Stimulated activated CD4-positive, alpha-beta T cell treated with anti-CD3 and anti-CD28 coated beads, TNF-alpha, amount 100 ng/mL, for 4 hours (primary cell): ENCODE results near the gene FOXN4.

Experiments used
- DNase-seq, 3 experiments: peaks; one replicate each; pipeline ENCODE4 v3.0.0-alpha.2; 2020; ENCODE audit warnings: low read depth in 3 of 3

Gene FOXN4

DNA sequence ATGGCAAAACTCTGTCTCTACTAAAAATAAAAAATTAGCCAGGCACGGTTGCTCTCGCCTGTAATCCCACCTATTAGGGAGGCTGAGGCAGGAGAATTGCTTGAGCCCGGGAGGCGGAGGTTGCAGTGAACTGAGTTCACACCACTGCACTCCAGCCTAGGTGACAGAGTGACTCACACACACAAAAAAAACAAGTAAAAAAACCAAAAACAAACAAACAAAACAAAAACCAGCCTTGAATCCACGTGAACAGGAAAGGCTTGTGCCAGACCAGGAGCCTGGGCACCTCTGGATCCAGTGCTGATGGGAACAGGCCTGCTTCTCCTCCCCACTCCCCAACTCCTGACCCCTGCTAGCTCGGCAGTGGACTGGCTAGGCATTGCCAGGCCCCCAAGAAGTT, 3.5 kb downstream of the FOXN4 start:
- DNase-seq: no peak

DNA sequence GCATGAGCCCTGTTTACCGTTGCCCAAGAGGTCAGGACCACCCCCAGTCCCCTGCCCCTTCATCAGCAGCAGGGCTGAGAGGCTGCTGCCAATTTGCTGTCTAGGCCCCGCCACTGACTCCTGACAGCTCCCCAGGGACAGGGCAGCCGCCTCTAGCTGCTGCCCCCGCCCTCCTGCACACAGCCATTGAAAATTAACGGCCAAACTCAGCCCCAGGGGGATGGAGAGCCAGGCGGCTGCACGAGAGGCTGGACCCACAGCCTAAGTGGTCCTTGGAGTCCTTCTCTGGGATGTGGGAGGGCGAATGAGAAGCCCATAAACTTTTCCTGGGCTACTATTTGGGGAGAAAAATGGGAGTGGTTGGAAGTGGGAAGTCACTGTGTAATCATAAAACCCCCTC, 4.6 kb downstream of the FOXN4 start:
- DNase-seq: no peak

DNA sequence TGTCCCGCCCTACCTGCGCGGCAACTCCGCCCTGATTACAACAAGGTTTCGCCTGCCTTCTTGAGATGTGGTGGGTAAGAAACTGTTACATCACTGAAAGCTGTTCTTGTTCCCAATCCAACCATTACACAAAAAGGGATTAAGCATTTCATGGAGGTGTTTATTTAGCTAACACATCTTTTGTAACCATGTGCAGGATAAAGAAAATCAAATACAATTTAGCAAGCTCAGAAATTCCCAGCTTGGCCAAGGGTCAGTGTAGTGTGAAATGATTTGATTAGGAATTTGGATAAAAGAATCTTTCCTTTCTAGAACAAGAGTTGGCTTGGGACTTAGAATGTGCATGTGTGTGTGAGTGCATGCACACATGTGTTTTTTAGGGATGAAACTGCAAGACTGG, 6.3 kb downstream of the FOXN4 start:
- no peak for DNase-seq

DNA sequence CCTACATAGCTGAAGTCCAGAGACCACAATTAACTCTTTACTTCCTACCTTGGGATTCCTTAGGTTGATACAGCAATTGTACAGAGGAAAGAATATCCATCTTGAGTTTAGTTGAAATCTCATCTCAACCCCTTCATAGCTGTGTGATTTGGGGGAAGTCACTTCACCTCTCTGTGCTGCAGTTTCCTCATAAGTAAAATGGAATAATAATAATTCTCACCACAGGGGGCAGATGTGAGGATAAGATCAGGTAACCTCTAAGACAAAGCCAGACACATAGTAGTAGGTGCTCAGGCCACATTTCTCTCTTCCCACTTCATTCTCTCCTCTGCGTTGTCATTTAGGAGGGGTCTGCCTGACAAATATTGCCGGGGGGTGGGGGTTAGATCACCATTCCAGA, 6.7 kb downstream of the FOXN4 start:
- no peak for DNase-seq

DNA sequence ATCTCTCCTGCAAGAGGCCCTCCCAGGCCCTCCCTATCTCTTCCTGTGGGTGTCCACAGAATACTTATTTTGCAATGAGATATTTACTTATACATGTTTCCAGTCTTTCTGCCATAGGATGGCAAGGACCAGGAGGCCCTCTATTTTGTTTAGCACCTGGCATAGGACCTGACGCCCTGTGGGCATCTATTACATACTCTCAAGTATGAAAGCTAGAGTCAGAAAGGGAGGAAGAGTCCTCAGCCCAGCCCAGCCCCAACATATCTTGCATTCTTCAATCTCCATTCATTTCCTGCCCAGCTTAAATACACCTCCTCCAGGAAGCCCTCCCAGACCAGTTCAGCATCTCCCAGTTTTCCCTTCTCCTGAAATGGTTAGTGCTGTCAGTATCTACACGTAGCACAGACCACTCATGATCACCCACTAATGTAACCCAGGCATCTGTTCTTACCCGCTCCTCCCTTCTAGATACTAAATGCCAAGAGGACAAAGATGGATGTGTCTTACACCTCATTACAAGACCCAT, 7.4 kb downstream of the FOXN4 start:
- DNase-seq: no peak

DNA sequence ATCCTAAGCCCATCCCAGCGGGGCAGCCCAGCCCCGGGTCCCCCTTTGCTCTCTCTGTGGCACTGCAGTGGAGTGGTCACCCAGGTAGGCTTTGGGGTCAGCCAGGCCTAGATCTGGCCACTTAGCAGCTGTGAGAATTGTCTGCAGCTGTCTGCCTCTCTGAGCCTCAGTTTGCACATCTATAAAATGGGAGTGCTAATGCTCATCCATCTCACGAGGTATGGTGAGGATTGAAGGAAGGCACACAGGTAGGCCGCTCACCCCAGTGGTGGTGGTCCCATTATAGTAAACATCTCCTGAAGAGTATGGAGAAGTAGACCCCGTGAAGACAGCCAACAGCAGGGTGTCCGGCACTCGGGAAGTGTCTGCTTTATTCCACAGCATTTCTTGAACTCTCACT, 9.2 kb downstream of the FOXN4 start:
- DNase-seq: no peak

DNA sequence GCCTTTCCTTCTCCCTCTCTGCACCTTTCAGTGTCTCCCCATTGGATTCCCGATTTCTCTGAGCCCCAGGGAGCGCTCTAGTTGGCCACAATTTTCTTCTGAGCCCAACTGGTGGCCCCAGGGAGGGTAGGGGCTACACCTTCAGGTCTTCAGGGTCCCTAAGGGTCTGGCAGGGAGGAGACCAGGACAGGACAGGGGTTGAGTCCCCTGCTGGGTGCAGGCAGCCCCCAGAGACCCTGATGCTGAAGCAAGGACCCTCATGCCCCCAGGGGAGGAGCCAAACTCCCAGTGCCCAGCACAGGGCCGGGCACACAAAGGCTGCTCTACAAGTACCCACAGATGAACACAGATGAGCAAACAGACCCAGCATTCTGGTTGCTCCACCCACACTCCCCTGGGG, 12.7 kb downstream of the FOXN4 start:
- DNase-seq: no peak

DNA sequence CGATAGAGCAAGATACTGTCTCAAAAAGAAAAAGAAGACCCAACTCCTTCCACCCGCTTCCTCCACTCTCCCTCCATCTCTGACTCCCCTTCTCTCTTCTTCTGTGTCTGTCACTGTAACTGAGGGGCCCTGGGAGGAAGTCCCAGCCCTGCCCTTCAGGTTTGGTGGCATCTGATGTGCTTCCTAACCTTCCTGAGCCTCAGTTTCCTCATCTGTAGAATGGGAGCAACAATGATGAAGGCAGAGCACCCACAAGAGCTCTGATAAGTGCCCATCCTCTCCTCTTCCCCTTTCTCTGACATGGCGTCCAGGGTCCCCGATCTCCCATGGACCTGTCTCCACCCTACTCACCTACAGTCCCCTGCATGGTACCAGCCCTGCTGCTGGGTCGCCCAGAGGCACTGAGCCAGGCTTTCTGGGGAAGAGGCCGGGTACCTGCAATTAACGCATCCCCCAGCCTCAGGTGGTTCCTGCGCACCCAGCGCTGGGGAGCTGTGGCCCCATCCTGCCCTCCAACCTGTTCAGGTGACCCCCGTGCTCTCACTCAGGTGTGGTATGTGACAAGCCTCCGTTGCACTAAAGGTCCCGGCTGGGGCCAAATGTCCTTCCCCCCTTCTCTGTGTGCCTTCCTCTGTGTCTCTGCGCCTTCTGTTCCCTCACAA, 13.2 kb downstream of the FOXN4 start:
- no peak for DNase-seq

DNA sequence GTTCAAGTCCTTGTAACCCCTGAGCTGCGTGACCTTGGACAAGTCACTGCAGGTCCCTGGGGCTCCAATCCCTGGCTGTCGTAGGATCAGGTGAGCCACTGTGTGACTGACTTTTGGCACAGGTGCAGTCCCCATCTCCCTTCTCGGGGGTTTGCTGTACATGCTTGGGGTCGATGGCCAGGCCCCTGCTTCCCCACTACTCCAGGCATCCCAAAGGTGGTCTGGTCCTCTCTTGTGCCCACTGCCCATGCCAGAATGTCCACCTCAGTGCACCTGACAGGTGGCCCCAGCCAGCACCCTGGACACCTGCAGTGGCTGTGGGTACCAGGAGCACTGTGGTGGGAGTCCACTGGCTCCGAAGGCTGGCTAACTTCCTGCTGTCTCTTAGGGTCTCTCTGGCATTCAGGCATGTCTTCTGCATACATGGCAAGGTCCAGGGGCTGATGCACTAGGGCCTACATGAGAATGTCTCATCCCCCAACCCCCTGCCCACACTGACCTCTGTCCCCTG, 14.7 kb downstream of the FOXN4 start:
- DNase-seq: no peak

DNA sequence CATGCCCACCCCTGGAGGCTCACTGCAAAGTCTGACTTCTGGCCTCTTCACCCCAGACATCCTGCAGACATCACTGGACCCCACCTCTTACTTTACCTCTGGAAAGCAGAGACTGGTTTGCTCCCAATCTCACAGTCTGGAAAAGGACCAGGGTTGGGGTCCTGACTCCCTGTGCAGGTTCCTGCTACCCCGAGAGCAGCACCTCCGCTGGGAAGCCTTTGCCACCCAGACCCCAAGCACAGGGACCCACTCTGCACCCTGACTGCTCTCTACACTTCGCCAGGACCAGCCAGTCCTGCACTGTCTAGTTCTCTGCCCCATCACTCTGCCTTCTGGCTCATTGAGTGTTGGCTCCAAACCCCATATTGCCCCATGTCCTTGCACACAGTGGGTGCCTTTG, 16.0 kb downstream of the FOXN4 start:
- no peak for DNase-seq

DNA sequence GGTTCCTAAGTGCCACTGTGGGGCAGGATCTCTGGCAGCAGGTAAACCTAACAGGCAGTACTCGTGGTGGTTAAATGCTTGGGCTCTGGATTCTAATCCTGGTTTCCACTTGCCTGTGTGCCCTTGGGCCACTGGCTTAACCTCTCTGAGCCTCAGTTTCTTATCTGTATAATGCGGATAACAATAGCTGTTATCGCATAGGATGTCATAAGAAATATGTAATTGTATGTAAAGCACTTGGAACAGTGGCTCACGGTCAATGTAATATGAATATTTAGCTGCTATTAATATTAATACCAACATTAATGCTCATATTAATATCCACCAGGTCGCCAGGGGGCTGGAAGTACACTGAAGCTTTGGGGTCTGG, 16.8 kb downstream of the FOXN4 start:
- no peak for DNase-seq

DNA sequence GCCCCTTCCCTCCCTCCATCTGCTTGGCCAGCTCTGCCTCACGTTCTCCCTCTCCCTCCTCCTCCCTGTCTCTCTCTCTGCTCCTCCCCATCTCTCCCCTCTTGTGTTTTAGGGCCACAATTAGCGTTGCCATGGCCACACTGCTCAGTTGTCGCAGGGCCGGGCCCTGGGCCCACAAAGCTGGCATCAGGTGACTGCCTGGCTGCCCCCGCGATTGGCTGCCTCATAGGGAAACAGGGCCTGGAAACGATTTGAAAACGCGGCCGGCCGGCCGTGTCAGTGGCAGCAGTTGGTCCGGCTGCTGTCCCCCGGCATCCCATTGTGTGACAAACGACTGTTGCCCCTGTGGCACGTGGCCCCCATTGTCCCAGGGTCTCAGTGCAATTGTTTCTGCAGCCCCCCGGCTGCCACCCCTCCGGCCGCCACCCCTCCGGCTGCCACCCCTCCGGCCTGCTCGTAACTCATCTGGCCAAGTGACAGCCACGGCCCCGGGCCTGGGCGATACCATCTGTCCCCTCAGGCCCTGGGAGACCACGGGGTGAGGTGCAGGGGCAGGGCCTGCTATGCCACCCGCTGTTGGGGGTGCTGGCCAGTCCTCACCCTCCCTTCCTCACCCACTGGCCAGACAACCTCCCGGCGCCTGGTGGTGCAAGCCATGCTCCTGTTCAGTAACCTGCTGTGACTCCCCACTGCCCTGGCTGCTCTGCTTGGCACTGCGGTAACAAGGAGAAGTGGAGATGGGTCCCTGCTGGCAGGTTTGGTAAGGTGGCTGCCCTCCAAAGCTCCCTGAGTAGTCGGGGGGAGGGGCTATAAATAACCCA, 17.4 kb downstream of the FOXN4 start:
- DNase-seq: no peak

DNA sequence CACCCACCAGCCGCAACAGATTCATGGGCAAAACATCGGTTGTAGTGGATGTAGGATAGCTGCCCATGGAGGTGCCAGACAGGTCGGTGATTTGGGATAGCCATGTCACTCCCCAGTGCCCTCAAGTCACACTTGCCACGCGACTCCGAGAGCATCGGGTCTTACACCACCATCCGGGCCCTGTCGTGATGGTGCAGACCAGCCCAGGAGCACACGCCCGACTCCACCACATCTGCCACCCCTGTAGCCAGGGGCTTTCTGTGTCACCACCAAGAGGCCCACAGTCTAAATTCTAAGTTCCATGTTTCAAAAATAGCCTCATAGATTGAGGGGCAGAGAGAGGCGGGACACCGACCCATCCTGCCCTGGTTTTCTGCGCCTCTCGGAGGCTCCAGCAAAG, 18.0 kb downstream of the FOXN4 start:
- no peak for DNase-seq

DNA sequence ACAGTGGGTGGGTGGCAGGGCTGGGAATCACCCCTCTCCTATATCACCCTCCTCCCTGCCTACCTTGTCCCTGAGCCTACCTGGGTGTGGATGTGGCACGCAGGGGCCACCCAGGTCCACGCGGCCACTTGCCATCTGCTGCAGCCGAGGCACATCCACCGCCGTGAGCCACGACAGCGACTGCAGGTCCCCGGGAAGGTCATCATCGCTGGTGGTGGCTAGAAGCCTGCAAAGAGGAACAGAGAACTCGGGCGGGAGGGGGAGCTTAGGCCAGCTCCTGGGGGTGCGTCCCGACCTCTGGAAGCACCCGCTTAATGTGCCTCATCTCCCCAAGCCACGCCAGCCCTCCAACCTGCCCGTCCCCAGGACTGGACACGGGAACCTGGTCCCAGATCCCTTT, 19.0 kb downstream of the FOXN4 start:
- DNase-seq: no peak

DNA sequence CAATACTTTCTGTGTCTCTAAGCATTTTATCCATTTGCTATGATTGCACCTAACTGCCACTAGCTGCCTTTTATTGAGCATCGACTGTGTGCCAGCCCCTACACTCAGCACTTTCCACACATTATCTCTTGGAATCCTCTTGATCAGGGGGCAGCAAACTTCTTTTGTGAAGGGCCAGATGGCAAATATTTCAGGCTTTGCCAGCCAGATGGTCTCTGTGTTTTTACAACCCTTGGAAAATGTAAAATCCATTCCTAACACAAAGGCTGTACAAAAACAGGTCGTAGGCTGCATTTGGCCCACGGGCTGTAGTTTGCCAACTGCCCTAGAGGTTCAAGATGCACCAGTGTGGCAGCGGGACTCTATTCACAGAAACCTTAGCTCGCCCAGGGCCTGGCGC, 19.5 kb downstream of the FOXN4 start:
- no peak for DNase-seq

DNA sequence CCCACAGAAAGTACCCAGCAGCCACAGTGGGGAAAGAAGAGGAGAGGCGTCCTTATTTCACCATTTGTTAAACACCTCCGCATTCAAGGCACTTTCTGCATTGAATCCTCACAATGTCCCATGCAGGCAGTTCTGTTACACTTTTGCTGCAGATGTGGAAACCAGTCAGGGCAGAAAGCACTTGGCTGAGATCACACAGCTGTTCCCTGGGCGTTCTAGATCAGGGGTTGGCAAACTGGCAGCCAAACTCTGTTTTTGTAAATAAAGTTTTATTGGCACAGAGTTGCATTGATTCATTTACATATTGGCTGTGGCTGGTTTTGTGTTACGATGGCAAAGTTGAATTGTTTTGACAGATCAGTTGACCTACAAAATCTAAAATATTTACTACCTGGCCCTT, 20.1 kb downstream of the FOXN4 start:
- DNase-seq: no peak

DNA sequence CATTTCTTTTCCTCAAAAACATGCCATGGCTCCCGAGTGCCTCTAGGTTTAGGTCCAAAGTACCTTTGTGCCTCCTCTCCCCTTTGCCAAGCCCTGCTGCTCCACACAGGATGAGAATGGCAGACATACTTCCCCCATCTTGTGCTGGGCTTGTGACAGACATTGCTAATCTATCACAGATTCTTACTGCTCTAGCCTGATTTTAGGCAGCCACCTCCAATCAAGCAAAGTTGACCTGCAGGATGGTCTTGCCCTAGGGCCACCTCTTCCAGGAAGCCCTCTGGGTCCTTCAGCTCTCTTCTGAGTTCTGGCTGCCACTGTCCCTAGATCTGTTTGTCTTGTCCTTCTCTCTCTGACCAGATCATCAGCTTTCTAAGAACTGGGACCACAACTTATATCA, 20.5 kb downstream of the FOXN4 start:
- DNase-seq: no peak

DNA sequence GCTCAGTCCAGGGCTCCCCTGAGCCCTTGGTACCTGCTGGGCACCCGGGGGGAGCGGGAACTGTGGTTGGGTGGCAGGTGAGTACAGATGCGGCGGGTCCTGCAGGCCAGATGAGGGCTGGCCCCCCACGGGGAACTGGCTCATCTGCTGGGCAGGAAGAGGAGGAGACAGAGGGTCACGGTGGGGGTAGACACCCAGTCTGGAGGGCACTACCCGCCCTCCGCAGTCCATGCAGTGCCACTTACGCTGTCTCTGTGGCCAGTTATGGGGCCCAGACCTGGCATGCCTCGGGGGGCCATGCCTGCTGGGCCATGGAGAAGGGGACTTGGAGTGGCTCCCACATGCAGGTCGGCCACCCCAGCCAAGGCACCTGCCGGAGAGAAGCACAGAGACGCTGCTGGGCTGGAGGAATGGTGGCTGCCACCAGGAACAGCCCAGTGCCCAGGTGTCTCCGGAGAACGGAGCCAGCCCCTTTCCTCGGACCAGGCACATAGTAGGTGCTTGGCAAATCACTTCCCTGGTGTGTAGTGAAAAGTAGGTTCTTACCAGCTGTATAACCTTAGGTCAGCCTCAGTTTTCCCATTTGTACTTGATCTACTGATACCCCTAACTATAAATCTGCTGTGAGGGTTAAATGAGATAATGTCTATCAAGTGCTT, 21.1 kb downstream of the FOXN4 start:
- DNase-seq: no peak

DNA sequence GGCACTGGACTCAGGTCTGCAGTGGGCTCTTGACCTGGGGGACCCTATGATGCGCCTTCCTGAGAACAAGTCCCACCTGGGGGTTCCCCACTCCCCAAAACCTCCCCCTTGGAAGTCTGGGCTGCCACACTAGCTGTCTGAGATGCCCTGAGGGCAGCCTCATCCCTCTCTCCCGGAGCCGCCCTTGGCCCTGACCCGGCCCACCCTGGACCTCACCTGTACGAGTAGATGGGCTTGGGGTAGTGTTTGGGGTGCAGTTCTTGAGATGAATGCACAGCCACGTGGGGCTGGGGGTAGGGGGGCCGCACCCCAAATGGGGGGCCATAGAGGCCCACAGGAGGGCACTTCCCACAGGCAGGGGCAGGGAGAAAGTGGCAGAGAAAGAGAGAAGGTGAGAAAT, 21.9 kb downstream of the FOXN4 start:
- no peak for DNase-seq

DNA sequence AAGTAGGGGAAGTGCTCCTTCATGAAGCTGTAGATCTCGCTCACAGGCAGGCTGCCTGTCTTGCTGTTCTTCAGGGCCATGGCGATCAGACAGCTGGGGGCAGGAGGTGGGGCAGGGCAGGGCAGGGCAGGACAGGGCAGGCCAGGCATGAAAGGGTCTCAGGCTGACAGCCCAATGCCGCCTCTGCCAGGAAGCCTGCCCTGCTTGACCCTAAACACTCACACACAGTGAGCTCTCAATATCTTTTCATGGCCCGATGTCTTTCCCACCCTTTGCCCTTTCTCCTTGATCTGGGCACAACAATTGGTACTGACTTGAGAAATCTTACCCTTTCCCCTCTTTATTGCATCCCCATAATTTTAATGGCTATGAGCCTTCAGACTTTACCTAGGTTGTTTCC, 22.4 kb downstream of the FOXN4 start:
- DNase-seq: no peak

DNA sequence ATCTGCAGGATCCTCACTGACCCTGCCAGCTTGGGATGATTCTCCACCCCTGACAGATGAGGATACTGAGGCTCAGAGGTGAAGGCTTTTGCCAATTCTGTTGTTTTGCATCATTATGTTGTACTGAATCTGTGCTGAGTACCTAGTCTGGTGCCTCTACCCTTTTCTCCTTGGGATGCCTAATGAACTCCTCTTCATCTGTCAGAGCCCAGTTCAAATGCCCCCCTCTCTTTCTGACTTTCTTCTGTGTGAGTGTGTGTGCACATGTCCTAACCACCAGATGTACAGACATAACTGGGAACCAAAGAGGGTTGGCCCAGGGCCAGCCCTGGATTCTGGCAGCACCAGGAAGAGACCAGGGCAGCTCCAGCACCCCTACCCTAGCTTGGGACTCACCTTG, 22.8 kb downstream of the FOXN4 start:
- DNase-seq: no peak

DNA sequence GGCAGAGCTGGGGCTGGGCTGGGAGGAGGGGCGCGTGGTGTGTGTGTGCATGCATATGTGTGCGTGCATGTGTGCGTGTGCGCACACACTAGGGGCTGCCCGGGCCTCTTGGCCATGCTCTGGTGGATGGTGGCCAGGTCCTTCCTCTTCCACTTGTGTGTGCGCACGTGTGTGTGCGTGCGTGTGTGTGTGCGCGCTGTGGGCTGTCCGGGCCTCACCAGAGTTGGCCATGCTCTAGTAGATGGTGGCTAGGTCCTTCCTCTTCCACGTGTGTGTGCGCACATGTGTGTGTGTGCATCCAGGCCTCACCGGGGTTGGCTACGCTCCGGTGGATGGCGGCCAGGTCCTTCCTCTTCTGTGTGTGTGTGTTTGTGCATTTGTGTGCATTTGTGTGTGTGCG, 24.7 kb downstream of the FOXN4 start:
- DNase-seq: no peak

DNA sequence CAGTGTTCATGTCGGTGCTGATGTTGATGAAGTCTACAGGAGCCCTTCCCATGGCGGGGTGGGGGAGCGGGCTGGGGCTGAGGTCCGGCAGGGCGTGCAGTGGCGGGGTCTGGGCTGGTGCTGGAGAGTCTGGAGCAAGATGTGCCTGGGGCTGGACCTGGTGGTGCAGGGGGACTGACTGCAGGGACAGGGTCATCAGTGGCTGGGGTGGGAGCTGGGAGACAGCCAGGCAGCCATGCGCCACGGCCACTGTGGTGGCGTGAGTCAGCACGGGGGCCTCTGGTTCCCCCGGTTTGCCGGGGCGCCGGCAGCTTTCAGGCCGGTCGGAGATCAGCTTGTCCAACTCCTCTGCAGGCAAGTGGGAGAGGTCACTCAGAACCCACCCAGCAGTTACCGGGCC, 27.6 kb downstream of the FOXN4 start:
- no peak for DNase-seq
